Activated naive CD4-positive, alpha-beta T cell treated with anti-CD3 and anti-CD28 coated beads for 36 hours (primary cell): ENCODE data around the gene DDX39B. TPM values are rescaled to one million over a fixed set of nuclear protein-coding genes. Genes with fewer than 3 reads are reported as not detected.
"Not testable (repeated sequence)": the region's sequence is repeated elsewhere in the genome, so short reads cannot be mapped to it uniquely, and the experiment has no call there.

Source experiments
- CTCF ChIA-PET: fragments of 350-600 bp; sonication (Branson Sonifier 250); formaldehyde crosslinking; loops from one replicate; lab custom pipeline; 2021; ENCODE audit warnings: antibody characterized with exemption; lab: Charles Lee
- DNase-seq: peaks from one replicate; pipeline ENCODE4 v3.0.0-alpha.2; 2020
- H3K27ac Mint-ChIP-seq: one replicate; pipeline ENCODE4 v1.8.0; 2021; ENCODE audit warnings: mild to moderate bottlenecking, mixed read lengths
- H3K27me3 Mint-ChIP-seq: one replicate; pipeline ENCODE4 v1.8.0; 2021; ENCODE audit warnings: low read depth, mixed read lengths
- H3K36me3 Mint-ChIP-seq: one replicate; pipeline ENCODE4 v1.8.0; 2021; ENCODE audit warnings: low read depth, mixed read lengths
- H3K4me1 Mint-ChIP-seq: one replicate; pipeline ENCODE4 v1.8.0; 2021; ENCODE audit warnings: low read depth, mixed read lengths
- H3K4me3 Mint-ChIP-seq: one replicate; pipeline ENCODE4 v1.8.0; 2021; ENCODE audit warnings: mild to moderate bottlenecking, moderate library complexity, mixed read lengths
- H3K9me3 Mint-ChIP-seq: one replicate; pipeline ENCODE4 v1.8.0; 2021; ENCODE audit warnings: mixed read lengths
- intact Hi-C: fragments of 100-400 bp; cut with micrococcal nuclease; formaldehyde crosslinking; loops from one replicate; pipeline ENCODE4 v1.15.1; 2023
- total RNA-seq, 2 experiments: library from RNA; stranded (reverse); gene quantifications; one replicate each; pipeline ENCODE4 v1.2.3, GENCODE V29; 2021

DDX39B gene
- total RNA-seq, 2 experiments from 2014 or later = 600 to 624 TPM

DNA sequence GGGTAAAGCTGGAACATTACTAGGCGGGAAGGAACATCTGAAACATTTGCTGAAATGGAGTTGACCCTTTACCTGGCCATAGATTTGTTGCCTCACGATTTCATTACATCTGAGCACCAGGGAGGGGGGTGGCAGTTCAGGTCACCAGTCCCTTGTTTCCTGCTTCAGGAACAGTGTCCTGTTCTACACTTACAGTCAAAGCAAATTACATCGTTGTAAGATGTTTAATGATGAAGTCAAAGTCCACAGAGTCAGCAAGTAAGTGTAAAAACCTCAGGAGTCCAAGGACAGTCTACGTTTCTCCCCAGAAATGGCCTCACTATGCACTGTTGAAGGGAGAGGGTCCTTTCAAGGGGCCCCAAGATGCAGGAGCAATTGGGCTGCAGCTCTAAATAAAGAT, 52.7 kb downstream of the DDX39B start:
- Mint-ChIP-seq H3K36me3 (no peaks in the 10 kb centered on the region), H3K27me3 (no peaks in the 10 kb centered on the region), H3K4me1 (peaks cover 18% of the 10 kb centered on the region), H3K4me3 (no peak overlapping the region), H3K9me3 (no peaks in the 10 kb centered on the region), H3K27ac (no peak overlapping the region)
- intact Hi-C loops = no loop called here
- DNase-seq = no peak
- CTCF ChIA-PET = interaction anchor here (1.2 kb wide), 1 partner anchor 52 kb away, joined by 3 read pairs; the partner anchor contains the start of gene DDX39B

DNA sequence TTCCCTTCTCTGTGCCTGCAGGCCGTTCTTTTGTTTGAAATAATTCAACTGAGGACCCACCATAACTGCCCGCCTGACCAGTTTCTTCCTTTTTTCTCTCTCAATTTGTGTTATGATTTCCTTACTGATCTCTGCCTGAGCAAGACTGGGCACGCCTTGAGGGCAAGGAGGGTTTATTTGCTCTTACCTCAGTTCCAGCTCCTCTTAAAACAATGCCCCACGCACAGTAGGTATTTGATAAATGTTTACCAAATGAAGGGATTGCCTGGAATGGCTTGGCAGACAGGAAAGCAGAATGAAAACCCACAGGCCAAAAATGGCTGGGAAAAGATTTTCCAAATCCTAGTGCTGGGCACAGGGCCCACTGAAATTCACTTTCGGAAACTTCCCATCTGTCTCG, 54.1 kb downstream of the DDX39B start:
- H3K36me3 Mint-ChIP-seq, H3K4me3 Mint-ChIP-seq, intact Hi-C loops, CTCF ChIA-PET, H3K27me3 Mint-ChIP-seq, H3K9me3 Mint-ChIP-seq, DNase-seq: not testable (repeated sequence)
- Mint-ChIP-seq H3K4me1 (peaks cover 16% of the 10 kb centered on the region), H3K27ac (peak overlapping the region; percentile 22)

DNA sequence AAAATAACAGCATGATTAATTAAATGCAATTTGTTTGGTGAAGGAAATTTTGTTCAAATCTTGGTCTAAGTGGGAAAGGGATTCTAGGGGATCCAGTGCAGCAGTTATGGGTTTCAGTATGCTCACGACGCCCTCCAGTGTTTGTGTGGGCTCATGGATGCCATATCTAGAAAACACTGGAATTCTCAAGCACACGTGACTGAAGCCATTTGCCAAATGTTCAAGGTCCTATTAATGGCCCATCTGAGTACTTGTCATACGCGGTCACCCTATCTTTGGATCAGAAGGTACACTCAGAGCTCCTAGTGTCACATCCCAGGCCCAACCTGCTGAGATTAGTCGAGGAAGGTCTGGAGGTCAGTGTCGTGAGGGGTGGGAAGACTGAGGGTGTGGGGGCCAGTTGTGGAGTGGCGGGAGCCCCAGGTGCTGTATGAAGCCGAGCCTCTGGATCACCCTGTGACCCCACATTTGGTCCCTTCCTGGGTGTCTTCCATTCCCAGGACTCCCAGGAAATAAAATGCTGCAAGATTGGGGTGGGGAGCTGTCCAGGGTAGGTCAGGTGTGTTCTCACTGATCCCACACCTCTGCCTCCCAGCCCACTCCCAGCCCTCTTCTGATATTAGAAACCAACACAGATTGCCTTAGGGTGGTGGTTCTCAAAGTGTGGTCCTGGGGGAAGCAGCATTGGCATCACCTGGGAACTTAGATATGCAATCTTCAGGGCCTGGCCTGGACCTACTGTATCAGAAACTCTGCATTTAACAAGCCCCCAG, 55.6 kb downstream of the DDX39B start:
- DNase-seq, H3K36me3 Mint-ChIP-seq, H3K27me3 Mint-ChIP-seq, H3K27ac Mint-ChIP-seq, H3K9me3 Mint-ChIP-seq, H3K4me3 Mint-ChIP-seq, intact Hi-C loops, H3K4me1 Mint-ChIP-seq: not testable (repeated sequence)
- CTCF ChIA-PET = interaction anchor here (1.1 kb wide), 1 partner anchor 100 kb away, joined by 4 read pairs; no protein-coding TSS in a partner anchor

DNA sequence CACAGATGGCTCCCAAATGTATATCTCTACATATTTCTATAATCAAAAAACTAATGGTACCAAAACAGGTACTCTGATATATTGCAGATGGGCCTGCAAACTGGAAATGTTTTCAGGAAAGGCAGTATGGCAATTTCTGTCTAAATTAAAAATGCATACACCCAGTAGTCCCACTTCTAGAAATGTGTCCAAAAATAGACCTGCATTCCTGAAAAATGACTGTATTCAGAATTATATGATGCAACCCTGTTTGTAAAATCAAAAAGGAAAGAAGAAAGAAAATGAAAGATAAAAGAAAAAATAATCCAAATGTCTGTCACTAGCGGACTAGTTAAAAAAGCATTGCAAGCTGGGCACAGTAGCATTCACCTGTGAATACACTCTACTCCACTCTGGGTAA, 56.7 kb downstream of the DDX39B start:
- Mint-ChIP-seq H3K27me3 (no peaks in the 10 kb centered on the region), H3K36me3 (no peaks in the 10 kb centered on the region), H3K27ac (no peak overlapping the region), H3K4me1 (peaks cover 2% of the 10 kb centered on the region), H3K9me3 (no peaks in the 10 kb centered on the region), H3K4me3 (no peak overlapping the region)
- intact Hi-C loops = no loop called here
- CTCF ChIA-PET = no interaction called here
- DNase-seq = no peak

DNA sequence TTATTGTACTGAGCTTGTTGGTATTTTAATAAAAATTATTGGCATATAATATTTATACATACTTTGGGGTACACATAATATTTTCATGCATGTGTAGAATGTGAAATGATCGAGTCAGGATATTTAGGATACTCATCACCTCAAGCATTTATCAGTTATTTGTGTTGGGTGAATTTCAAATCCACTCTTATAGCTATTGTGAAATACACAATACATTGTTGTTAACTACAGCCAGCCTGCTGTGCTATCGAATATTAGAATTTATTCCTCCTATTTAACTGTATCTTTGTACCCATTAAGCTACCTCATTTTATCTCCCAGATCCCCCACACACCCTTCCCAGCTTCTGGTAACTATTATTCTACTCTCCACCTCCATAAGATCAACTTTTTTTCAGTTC, 58.4 kb downstream of the DDX39B start:
- H3K27ac Mint-ChIP-seq = no peak overlapping the region
- DNase-seq = no peak
- no peak overlapping the region for H3K4me3 Mint-ChIP-seq
- intact Hi-C loops = no loop called here
- no peaks in the 10 kb centered on the region for H3K27me3 Mint-ChIP-seq
- CTCF ChIA-PET = interaction anchor here (0.6 to 1.1 kb wide), 2 partner anchors 9 to 597 kb away, joined by 3 read pairs; no protein-coding TSS in a partner anchor
- H3K4me1 Mint-ChIP-seq = peaks cover 2% of the 10 kb centered on the region
- H3K36me3 Mint-ChIP-seq = no peaks in the 10 kb centered on the region
- no peaks in the 10 kb centered on the region for H3K9me3 Mint-ChIP-seq

DNA sequence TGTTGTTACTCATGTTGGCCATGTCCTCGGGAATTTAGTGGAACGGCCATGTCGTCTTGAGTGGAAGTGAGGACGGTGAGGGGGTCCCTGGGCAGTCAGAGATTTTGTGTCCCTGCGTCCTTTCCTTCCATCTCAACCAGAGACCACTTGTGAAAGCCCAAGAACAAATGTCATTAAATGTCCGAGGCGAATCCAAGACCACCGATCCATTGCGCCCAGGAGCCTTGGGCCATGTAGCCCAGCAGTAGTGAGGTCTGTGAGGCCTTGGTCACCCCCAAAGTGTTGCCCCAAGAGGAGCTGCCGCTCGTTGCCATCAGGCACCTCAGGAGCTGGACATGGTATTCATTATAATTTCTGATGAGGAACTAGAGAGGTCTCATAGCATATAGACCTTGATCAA, 61.2 kb downstream of the DDX39B start:
- Mint-ChIP-seq H3K27me3 (no peaks in the 10 kb centered on the region), H3K36me3 (no peaks in the 10 kb centered on the region), H3K4me1 (no peaks in the 10 kb centered on the region), H3K4me3 (no peak overlapping the region), H3K9me3 (no peaks in the 10 kb centered on the region), H3K27ac (no peak overlapping the region)
- DNase-seq = no peak
- CTCF ChIA-PET = no interaction called here
- intact Hi-C loops = no loop called here

Other genes with a start within 250 kb of the DDX39B start
- gene HLA-B, start 184.8 kb downstream of the DDX39B start, total RNA-seq = 1,000 to 10,000 TPM; 3,225 to 3,295 TPM
- 10 to 100 TPM; 10.2 to 10.4 TPM for gene MICA, start 138.4 kb downstream of the DDX39B start, total RNA-seq
- gene MICB, start 43.9 kb downstream of the DDX39B start, total RNA-seq = 10 to 100 TPM; 21.4 to 22.6 TPM
- gene MCCD1, start 13.0 kb downstream of the DDX39B start, total RNA-seq = not detected
- 1 to 10 TPM; 1.2 to 1.4 TPM for gene ATP6V1G2, start 4.6 kb upstream of the DDX39B start, total RNA-seq
- gene NFKBIL1, start 5.6 kb upstream of the DDX39B start, total RNA-seq = 10 to 100 TPM; 20.4 to 20.6 TPM
- 100 to 1,000 TPM; 165 to 173 TPM for gene LTA, start 30.3 kb upstream of the DDX39B start, total RNA-seq
- 10 to 100 TPM; 31.6 to 33.2 TPM for gene TNF, start 33.6 kb upstream of the DDX39B start, total RNA-seq
- gene LTB, start 40.4 kb upstream of the DDX39B start, total RNA-seq = 10 to 100 TPM; 50.5 to 52.3 TPM
- gene LST1, start 44.3 kb upstream of the DDX39B start, total RNA-seq = 10 to 100 TPM; 11.5 to 12.5 TPM
- 1 to 10 TPM; 2.8 TPM for gene NCR3, start 51.0 kb upstream of the DDX39B start, total RNA-seq
- 100 to 1,000 TPM; 120 to 129 TPM for gene AIF1, start 73.2 kb upstream of the DDX39B start, total RNA-seq
- 100 to 1,000 TPM; 283 to 304 TPM for gene PRRC2A, start 78.7 kb upstream of the DDX39B start, total RNA-seq
- gene BAG6, start 110.7 kb upstream of the DDX39B start, total RNA-seq = 100 to 1,000 TPM; 286 to 295 TPM
- 1 to 10 TPM; 2.6 to 3.7 TPM for gene APOM, start 113.9 kb upstream of the DDX39B start, total RNA-seq
- gene C6orf47, start 118.8 kb upstream of the DDX39B start, total RNA-seq = 1 to 10 TPM; 8.8 to 9.0 TPM
- gene GPANK1, start 123.0 kb upstream of the DDX39B start, total RNA-seq = 10 to 100 TPM; 31.2 to 32.4 TPM
- 100 to 1,000 TPM; 215 to 219 TPM for gene CSNK2B, start 124.1 kb upstream of the DDX39B start, total RNA-seq
- gene LY6G5B, start 128.0 kb upstream of the DDX39B start, total RNA-seq = 1 to 10 TPM; 6.4 to 6.5 TPM
- gene LY6G5C, start 139.1 kb upstream of the DDX39B start, total RNA-seq = 1 to 10 TPM in 1 of 2 experiments, under 1 TPM in 1; 0.93 to 1.4 TPM
- gene ABHD16A, start 161.3 kb upstream of the DDX39B start, total RNA-seq = 10 to 100 TPM; 19.9 to 22.5 TPM
- gene LY6G6F, start 164.9 kb upstream of the DDX39B start, total RNA-seq = not detected
- not detected for gene LY6G6D, start 173.3 kb upstream of the DDX39B start, total RNA-seq
- not detected for gene LY6G6C, start 179.7 kb upstream of the DDX39B start, total RNA-seq
- under 1 TPM in 1 of 2 experiments, not detected in 1; 0.49 TPM for gene MPIG6B, start 181.4 kb upstream of the DDX39B start, total RNA-seq
- gene DDAH2, start 187.3 kb upstream of the DDX39B start, total RNA-seq = 10 to 100 TPM in 1 of 2 experiments, 1 to 10 TPM in 1; 8.5 to 11.3 TPM
- 100 to 1,000 TPM; 348 to 353 TPM for gene CLIC1, start 194.5 kb upstream of the DDX39B start, total RNA-seq
- gene MSH5, start 198.0 kb upstream of the DDX39B start, total RNA-seq = 100 to 1,000 TPM; 101 to 105 TPM
- 10 to 100 TPM in 1 of 2 experiments, 1 to 10 TPM in 1; 9.8 to 10.5 TPM for gene SAPCD1, start 220.7 kb upstream of the DDX39B start, total RNA-seq
- under 1 TPM; 0.69 to 0.89 TPM for gene VWA7, start 235.3 kb upstream of the DDX39B start, total RNA-seq